Thoracic aorta (tissue), 2 donors: ENCODE results near the gene FANCC. TPM values are rescaled to one million over a fixed set of nuclear protein-coding genes. Genes with fewer than 3 reads are reported as not detected.

ENCODE experiments used
- ATAC-seq: fragments of 150-250 bp; one replicate; pipeline ENCODE4 v1.8.0; 2017; ENCODE audit warnings: low read depth; ENCODE audit not compliant: insufficient number of reproducible peaks, low FRiP score
- DNase-seq: peaks from one replicate; pipeline ENCODE4 v3.0.0-alpha.2; 2020; ENCODE audit warnings: low spot score
- H3K27ac ChIP-seq, 2 donors: fragments of 200-600 bp; sonication (generic); 1 replicate in 1 of 2; 2 replicates in 1 of 2; pipeline ENCODE4 v1.5.1; 2016; ENCODE audit warnings: mild to moderate bottlenecking in 2 of 2, moderate library complexity in 2 of 2
- H3K27me3 ChIP-seq: fragments of 200-600 bp; sonication (generic); replicated peaks from 2 replicates; pipeline ENCODE4 v1.6.0; 2016; ENCODE audit warnings: mild to moderate bottlenecking; ENCODE audit not compliant: insufficient read depth
- H3K36me3 ChIP-seq: fragments of 200-600 bp; sonication (generic); one replicate; pipeline ENCODE4 v1.5.1; 2016
- H3K4me1 ChIP-seq, 2 donors: fragments of 200-600 bp; sonication (generic); 1 replicate in 1 of 2; 2 replicates in 1 of 2; pipeline versions ENCODE4 v1.5.1 to v1.6.0; 2016; ENCODE audit warnings: low read depth in 2 of 2, mild to moderate bottlenecking in 1 of 2; ENCODE audit not compliant: control insufficient read depth in 1 of 2
- H3K4me3 ChIP-seq: fragments of 200-600 bp; sonication (generic); 2 replicates; pipeline ENCODE4 v1.5.1; 2016; ENCODE audit warnings: mild to moderate bottlenecking
- H3K9me3 ChIP-seq: fragments of 200-600 bp; sonication (generic); 2 replicates; pipeline ENCODE4 v1.5.1; 2016
- total RNA-seq, 2 donors: library from RNA; depleted of rRNA; stranded (reverse); fragments of >200 nt; gene quantifications; one replicate each; pipeline versions ENCODE4 v1.1.0 to v1.2.3, GENCODE V29; 2016
- TF ChIP-seq, protein P1 (sequence below): fragments of 200-600 bp; sonication (generic); IDR thresholded peaks from one replicate; pipeline ENCODE4 v1.5.1; 2019; ENCODE audit warnings: antibody characterized with exemption

Gene FANCC
- total RNA-seq, 2 donors from 2014 or later: 5.7 to 9.6 TPM

DNA sequence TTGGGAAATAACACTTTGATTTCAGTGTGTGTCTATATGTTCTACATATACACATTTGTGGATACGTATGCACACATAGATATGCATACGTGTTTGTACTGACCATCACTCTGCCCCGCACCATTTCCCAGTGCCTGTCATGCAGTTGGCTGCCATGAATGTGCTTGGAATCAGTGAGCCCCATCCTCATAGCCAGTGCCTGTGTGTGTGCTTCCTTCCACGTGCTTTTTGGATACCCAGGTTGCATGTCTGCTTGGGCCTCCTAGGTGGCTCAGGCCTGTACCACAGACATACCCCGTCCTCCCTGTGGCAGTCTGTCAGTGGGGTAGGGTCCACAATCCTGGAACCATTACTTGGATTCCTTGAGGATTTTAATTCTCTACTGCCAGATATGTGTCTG, 243.6 kb downstream of the FANCC start:
- peaks cover 76 to 100% of the 10 kb centered on the region in 2 donors for H3K4me1 ChIP-seq
- no peaks in the 10 kb centered on the region for H3K27me3 ChIP-seq
- peaks cover 7% of the 10 kb centered on the region for H3K36me3 ChIP-seq
- H3K9me3 ChIP-seq: no peaks in the 10 kb centered on the region
- H3K4me3 ChIP-seq: no peak overlapping the region
- peak overlapping the region; percentile 82 to 89 for H3K27ac ChIP-seq
- ATAC-seq (no peak), DNase-seq (no peak)
- TF ChIP-seq, protein P1, sequence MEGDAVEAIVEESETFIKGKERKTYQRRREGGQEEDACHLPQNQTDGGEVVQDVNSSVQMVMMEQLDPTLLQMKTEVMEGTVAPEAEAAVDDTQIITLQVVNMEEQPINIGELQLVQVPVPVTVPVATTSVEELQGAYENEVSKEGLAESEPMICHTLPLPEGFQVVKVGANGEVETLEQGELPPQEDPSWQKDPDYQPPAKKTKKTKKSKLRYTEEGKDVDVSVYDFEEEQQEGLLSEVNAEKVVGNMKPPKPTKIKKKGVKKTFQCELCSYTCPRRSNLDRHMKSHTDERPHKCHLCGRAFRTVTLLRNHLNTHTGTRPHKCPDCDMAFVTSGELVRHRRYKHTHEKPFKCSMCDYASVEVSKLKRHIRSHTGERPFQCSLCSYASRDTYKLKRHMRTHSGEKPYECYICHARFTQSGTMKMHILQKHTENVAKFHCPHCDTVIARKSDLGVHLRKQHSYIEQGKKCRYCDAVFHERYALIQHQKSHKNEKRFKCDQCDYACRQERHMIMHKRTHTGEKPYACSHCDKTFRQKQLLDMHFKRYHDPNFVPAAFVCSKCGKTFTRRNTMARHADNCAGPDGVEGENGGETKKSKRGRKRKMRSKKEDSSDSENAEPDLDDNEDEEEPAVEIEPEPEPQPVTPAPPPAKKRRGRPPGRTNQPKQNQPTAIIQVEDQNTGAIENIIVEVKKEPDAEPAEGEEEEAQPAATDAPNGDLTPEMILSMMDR: no peak

DNA sequence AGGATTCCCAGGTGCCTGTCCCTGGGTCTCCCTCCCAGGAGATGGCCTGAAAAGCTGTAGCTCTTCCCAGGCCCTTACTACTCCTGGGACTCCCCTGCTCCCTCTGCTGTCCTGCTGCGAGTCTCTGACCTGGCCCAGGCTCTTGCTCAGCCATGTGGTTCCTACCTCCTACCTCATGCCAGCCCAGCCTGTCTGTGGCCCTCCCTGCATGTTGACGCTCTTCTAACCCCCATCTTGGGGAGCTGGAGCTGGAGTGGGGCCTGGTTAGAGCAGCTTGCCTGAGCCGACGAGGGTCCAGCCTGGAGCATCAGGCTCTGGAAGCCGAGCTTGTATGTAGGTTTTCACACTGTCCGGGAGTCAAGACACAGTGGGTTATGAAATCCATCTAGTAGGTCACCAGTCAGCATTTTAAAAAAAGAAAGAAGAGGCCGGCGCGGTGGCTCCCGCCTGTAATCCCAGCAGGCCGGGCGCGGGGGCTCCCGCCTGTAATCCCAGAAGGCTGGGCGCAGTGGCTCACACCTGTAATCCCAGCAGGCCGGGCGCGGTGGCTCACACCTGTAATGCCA, 244.4 kb downstream of the FANCC start:
- no peak for ATAC-seq
- Histone ChIP-seq H3K4me1 (peaks cover 72 to 100% of the 10 kb centered on the region in 2 donors), H3K27me3 (no peaks in the 10 kb centered on the region), H3K4me3 (peak overlapping the region; percentile 23), H3K27ac (peak overlapping the region; percentile 82 to 89), H3K36me3 (peaks cover 9% of the 10 kb centered on the region), H3K9me3 (no peaks in the 10 kb centered on the region)
- TF ChIP-seq, protein P1: no peak
- DNase-seq: no peak

DNA sequence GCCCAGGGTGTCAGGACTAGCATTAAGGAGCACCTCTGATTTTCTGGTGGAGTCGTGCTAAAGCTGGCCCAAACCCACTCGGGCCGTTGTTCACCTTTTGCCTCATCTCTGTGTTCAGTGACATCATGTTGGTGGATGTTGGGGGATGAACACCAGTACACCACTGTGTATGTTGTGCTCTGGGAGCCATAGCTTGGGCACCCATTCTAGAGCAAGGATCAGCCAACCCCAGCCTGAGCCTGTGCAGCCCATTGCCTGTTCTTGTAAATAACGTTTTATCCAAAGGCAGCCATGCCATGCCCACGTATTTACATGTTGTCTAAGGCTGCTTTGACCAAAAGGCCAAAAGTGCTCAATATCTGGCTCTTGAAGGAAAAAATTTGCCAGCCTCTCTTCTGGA, 245.6 kb downstream of the FANCC start:
- H3K9me3 ChIP-seq: no peaks in the 10 kb centered on the region
- ATAC-seq (no peak), DNase-seq (no peak)
- no peak overlapping the region for H3K4me3 ChIP-seq
- peaks cover 9% of the 10 kb centered on the region for H3K36me3 ChIP-seq
- peaks cover 63 to 100% of the 10 kb centered on the region in 2 donors for H3K4me1 ChIP-seq
- peak overlapping the region; percentile 82 to 89 for H3K27ac ChIP-seq
- TF ChIP-seq, protein P1: no peak
- no peaks in the 10 kb centered on the region for H3K27me3 ChIP-seq

DNA sequence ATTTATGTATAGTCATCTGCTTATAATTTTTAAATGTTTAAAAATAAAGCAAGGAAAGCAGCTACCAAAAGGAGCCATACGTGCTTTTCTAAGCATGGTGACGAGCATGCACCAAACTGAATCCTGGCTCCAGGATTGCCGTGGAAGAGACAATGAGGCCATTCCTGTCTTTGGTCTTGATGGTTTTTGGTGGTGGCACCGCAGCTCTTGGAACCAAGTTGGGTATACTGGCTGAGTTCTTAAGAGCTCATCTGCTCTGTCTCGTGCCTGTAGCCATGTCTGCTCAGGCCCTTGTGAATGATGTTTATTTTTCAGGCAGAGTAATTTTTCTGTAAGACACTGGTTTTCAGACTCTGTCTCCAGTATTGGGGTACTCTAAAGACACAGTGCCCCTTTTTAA, 246.1 kb downstream of the FANCC start:
- Histone ChIP-seq H3K27me3 (no peaks in the 10 kb centered on the region), H3K4me3 (no peak overlapping the region), H3K4me1 (peaks cover 62 to 100% of the 10 kb centered on the region in 2 donors), H3K36me3 (peaks cover 9% of the 10 kb centered on the region), H3K27ac (peak overlapping the region; percentile 82 to 89), H3K9me3 (no peaks in the 10 kb centered on the region)
- ATAC-seq (no peak), DNase-seq (no peak)
- TF ChIP-seq, protein P1: no peak

DNA sequence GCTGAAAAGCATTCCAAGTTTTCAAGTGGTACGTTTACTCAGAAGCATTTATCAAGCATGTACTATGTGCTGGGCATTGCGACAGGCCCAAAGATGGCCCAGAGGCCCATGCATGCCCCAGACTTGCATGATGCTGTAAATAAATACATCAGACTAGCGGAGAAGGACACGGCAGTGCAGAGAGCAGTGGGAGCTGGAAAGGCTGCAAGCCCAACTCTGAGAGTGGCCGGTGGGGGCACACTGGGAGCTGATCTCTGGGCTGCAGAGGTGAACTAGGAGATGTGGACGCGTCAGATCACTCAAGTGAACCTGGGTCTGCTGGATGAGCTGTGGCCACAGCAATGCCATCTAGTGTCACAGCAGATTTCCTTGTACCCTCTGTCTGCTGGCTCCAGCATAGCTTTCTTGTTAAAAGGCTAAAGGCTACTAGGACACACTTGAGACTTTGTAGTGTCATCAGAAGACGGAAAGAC, 246.9 kb downstream of the FANCC start:
- peak overlapping the region; percentile 11 for H3K4me3 ChIP-seq
- peaks cover 63 to 100% of the 10 kb centered on the region in 2 donors for H3K4me1 ChIP-seq
- no peak for ATAC-seq
- H3K27me3 ChIP-seq: no peaks in the 10 kb centered on the region
- H3K9me3 ChIP-seq: no peaks in the 10 kb centered on the region
- H3K27ac ChIP-seq: peak overlapping the region; percentile 82 to 89
- no peak for DNase-seq
- H3K36me3 ChIP-seq: peaks cover 9% of the 10 kb centered on the region
- TF ChIP-seq, protein P1: no peak
